Stimulated activated naive CD8-positive, alpha-beta T cell treated with anti-CD3 and anti-CD28 coated beads, Interleukin-15, Interleukin-2, amounts not matched to agents 100 ng/mL and 50 ng/mL, for 24 hours (primary cell): ENCODE data around the gene CDK6.
A peak's percentile ranks its signal among the peaks of the same experiment; 100 is the strongest.

Source experiments
- H3K27ac Mint-ChIP-seq: one replicate; pipeline ENCODE4 v1.8.0; 2021; ENCODE audit warnings: mild to moderate bottlenecking, mixed read lengths
- H3K27me3 Mint-ChIP-seq: one replicate; pipeline ENCODE4 v1.8.0; 2021; ENCODE audit warnings: mixed read lengths
- H3K36me3 Mint-ChIP-seq: one replicate; pipeline ENCODE4 v1.8.0; 2021; ENCODE audit warnings: low read depth, mixed read lengths
- H3K4me1 Mint-ChIP-seq: one replicate; pipeline ENCODE4 v1.8.0; 2021; ENCODE audit warnings: low read depth, mixed read lengths
- H3K4me3 Mint-ChIP-seq: one replicate; pipeline ENCODE4 v1.8.0; 2021; ENCODE audit warnings: mild to moderate bottlenecking, mixed read lengths
- H3K9me3 Mint-ChIP-seq: one replicate; pipeline ENCODE4 v1.8.0; 2021; ENCODE audit warnings: mixed read lengths

CDK6 gene

DNA sequence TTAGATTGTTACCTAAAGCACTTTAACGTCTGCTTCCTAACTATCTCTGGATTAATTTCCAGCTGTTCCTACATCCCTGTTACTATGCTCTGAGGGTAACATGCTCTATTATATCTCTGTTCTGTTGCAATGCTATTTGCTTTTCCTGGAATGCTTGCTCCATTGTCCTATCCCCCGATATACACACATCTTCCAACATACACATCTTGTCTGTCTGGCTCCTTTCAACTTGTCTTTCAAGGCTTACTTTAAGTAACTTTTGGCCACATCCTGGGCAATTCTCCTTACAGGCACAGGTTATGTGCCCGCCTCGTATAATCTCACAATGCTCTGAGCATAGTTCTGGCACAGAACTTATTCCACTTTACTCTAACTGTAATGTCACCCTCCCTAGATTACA, 96.2 kb downstream of the CDK6 start:
- Mint-ChIP-seq H3K4me3 (no peak overlapping the region), H3K9me3 (peaks cover 10% of the 10 kb centered on the region), H3K27ac (no peak overlapping the region), H3K27me3 (no peaks in the 10 kb centered on the region), H3K4me1 (peaks cover 66% of the 10 kb centered on the region), H3K36me3 (peaks cover 75% of the 10 kb centered on the region)

DNA sequence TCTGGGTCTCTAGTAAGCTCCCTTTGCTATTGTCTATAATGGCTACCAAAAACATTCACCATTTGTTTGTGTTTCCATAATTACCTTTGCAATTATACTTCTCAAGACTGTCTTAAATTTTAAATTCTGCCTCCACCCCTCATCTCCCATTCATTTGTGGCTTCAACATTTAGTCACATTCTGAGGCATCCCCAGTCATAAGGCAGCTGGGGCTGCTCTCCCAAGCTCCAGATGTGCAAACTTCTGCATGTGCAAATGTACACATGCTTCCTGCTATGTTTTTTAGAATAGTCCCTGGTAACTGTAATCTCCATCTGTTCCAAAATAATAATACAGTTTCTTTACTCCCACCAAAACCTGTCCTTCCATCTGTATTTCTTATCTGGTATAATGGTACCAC, 97.3 kb downstream of the CDK6 start:
- Mint-ChIP-seq H3K9me3 (peaks cover 8% of the 10 kb centered on the region), H3K4me1 (peaks cover 68% of the 10 kb centered on the region), H3K36me3 (peaks cover 78% of the 10 kb centered on the region), H3K27me3 (no peaks in the 10 kb centered on the region), H3K4me3 (no peak overlapping the region), H3K27ac (no peak overlapping the region)

DNA sequence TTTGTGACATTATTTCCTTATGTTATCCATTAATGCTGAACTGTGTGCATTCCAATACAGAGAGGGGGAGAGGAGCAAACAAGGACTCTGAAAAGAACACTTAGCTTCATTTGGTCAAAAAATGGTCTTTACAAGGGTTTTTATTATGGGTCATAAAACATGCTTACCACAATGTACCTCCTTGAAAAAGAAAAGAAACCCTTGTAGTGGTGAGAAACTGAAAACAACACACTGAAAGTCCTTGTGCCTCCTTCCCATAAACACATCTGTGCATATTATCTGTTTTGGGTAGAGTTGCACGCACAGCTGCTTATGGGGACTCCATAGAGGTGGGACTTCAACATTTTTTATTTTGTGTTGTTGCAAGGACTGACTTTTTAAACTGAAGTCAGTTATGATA, 98.7 kb downstream of the CDK6 start:
- peak overlapping the region; percentile 29 for H3K27ac Mint-ChIP-seq
- H3K4me1 Mint-ChIP-seq = peaks cover 62% of the 10 kb centered on the region
- peaks cover 4% of the 10 kb centered on the region for H3K9me3 Mint-ChIP-seq
- H3K36me3 Mint-ChIP-seq = peaks cover 70% of the 10 kb centered on the region
- no peak overlapping the region for H3K4me3 Mint-ChIP-seq
- H3K27me3 Mint-ChIP-seq = no peaks in the 10 kb centered on the region

DNA sequence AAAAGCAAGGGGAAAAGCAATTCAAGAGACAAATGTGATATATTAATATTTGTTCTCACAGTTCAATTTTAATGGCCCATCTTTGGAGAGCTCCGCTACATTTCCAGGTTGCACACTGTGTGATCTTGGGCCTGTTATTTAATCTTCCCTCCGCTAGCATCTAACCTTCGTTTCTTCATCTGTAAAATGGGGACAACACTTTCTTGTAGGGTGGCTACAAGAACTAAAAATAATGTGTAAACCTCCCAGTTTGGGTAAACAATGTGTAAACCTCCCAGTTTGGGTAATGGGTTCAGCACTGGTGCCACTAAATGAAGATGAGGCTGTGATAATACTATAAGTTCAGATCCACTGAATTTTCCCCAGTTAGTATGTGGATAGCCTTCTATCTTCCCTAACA, 99.5 kb downstream of the CDK6 start:
- no peak overlapping the region for H3K4me3 Mint-ChIP-seq
- H3K27me3 Mint-ChIP-seq = no peaks in the 10 kb centered on the region
- no peak overlapping the region for H3K27ac Mint-ChIP-seq
- peaks cover 73% of the 10 kb centered on the region for H3K36me3 Mint-ChIP-seq
- peaks cover 4% of the 10 kb centered on the region for H3K9me3 Mint-ChIP-seq
- peaks cover 65% of the 10 kb centered on the region for H3K4me1 Mint-ChIP-seq

DNA sequence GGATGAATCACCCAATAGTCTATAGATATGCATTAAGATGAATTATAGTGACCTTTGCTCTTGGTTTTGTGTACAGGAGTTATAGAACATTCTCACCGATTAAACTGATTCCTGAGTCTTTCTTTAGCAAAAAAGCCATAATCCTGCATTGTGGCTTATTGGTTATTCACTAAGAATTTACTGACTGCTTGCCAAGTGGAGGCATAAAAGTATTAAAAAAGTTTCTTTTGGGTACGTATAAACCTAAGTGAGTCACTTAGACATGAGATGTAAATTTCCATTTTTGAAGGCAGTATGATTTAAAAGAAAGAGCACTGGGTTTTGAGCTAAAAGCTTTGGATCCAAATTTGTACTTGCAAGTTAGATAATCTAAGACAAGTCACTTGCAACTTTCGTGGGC, 100.7 kb downstream of the CDK6 start:
- Mint-ChIP-seq H3K27me3 (no peaks in the 10 kb centered on the region), H3K9me3 (peaks cover 4% of the 10 kb centered on the region), H3K36me3 (peaks cover 77% of the 10 kb centered on the region), H3K4me3 (no peak overlapping the region), H3K27ac (no peak overlapping the region), H3K4me1 (peaks cover 72% of the 10 kb centered on the region)

DNA sequence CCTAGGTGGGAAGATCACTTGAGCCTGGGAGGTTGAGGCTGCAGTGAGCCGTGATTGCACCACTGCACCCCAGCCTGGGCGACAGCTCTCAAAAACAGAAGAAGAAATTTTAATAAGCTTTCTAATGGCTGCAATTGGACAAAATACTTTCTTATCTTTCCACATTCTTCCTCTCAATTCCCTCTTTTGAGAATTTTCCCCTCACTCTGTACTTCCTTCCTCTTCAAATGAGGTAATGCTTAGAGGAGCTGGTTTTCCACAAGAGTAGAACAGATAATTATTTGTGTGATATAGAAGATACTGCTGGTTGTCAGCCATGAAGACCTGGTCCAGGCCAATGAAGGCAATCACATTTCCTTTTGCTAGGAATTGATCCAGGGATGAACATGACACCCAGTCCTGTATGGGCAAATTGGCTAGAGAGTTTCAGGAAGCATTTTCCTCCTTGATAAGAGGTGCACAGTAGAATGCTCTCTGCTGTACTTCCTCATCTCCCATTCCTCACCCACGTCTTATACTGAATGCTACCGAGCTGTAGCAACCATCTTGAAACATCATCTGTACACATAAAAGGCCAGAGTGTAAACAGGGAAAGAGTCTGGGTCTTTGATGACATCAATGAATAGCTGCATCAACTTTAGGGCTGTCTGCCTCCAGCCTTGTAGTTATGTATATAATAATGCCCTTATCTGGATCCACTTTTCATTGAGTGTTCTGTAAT, 103.9 kb downstream of the CDK6 start:
- Mint-ChIP-seq H3K27ac (peak overlapping the region; percentile 97), H3K4me3 (peak overlapping the region; percentile 62), H3K36me3 (peaks cover 76% of the 10 kb centered on the region), H3K9me3 (peaks cover 4% of the 10 kb centered on the region), H3K4me1 (peaks cover 75% of the 10 kb centered on the region), H3K27me3 (no peaks in the 10 kb centered on the region)

DNA sequence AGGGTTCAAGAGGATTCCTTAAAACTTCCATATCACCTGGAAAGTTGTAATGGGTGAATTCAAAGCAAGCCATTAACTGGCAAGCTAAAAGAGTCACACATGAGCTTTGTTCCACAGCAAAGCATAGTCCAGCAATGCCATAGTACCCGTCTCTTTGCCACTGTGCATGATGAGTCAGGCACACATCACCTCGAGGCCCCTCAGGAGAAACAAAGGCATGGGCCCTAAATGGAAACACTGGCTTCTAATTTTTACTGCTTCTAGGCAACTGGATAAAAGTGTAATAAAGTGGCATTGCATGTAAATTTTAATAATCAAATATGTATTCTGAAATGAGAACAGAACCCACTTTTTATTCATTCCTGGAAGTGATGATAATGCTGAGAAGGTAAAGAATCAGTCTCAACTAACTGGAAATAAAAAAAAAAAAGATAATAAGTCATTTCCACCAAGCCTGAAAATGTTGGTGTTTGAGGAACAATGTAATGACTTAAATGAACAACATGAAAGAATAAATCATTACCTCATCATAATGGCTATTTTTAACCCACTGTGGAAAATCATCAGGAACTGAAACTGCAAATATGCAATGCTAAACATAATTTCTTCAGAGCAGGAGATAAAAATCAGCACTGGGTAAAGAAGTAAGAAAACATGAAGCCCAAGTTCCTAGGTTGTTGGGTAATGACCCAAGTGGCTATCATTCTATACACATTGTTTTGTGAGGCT, 104.9 kb downstream of the CDK6 start:
- Mint-ChIP-seq H3K9me3 (peaks cover 4% of the 10 kb centered on the region), H3K27me3 (no peaks in the 10 kb centered on the region), H3K4me1 (peaks cover 69% of the 10 kb centered on the region), H3K4me3 (peak overlapping the region; percentile 62), H3K27ac (peak overlapping the region; percentile 97), H3K36me3 (peaks cover 75% of the 10 kb centered on the region)

DNA sequence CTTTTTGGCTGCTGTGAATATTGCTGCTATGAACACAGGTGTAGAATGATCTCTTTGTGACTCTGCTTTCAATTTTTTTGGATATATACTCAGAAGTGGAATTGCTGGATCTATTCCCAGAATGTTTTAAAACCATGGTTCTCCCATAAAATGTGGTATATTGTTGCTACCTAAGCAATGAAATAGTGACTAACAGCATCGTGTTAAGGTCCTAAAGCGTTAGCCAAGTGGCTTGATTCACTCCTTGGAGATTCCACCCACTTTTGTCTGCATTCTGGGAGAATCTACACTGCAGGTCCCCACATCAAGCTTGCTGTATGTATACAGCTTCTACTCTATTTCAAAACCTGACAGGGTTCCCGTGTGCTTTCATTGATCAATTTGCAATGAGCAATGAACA, 105.6 kb downstream of the CDK6 start:
- Mint-ChIP-seq H3K4me3 (peak overlapping the region; percentile 62), H3K36me3 (peaks cover 73% of the 10 kb centered on the region), H3K27me3 (no peaks in the 10 kb centered on the region), H3K4me1 (peaks cover 66% of the 10 kb centered on the region), H3K27ac (peak overlapping the region; percentile 97), H3K9me3 (peaks cover 4% of the 10 kb centered on the region)

DNA sequence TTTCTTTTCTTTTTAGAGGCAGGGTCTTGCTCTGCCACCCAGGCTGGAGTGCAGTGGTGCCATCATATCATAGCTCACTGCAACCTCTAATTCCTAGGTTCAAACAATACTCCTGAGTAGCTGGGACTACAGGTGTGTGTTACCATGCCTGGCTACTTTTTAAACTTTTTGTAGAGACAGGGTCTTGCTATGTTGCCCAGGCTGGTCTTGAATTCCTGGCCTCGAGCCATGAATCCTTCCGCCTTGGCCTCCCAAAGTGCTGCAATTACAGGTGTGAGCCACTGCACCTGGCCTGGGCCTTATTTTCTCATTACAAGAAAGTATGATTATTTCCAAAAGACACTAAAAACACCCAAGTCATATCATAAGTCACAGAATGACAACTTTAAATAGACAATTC, 106.6 kb downstream of the CDK6 start:
- H3K36me3 Mint-ChIP-seq = peaks cover 73% of the 10 kb centered on the region
- H3K4me1 Mint-ChIP-seq = peaks cover 64% of the 10 kb centered on the region
- no peaks in the 10 kb centered on the region for H3K27me3 Mint-ChIP-seq
- peaks cover 4% of the 10 kb centered on the region for H3K9me3 Mint-ChIP-seq
- H3K4me3 Mint-ChIP-seq = peak overlapping the region; percentile 26
- H3K27ac Mint-ChIP-seq = peak overlapping the region; percentile 97

DNA sequence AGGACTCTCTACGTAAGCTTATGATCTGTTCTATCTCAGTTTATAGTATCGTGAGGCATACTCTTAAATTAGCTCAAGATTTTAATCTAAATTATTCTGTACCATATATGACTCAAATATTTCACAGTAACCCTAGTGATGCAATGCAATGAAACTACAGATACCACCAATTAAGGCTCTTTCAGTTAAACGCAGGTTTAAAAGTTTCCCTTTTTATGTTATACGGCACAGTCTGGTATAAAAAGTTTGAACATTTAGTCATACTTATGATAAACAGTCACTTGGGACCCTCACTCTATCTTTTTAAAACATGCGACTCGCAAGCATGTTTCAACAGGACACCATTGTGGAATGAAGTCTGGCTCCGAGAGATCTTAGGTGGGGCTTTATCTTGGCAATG, 107.2 kb downstream of the CDK6 start:
- peaks cover 73% of the 10 kb centered on the region for H3K36me3 Mint-ChIP-seq
- no peak overlapping the region for H3K4me3 Mint-ChIP-seq
- H3K27ac Mint-ChIP-seq = peak overlapping the region; percentile 97

DNA sequence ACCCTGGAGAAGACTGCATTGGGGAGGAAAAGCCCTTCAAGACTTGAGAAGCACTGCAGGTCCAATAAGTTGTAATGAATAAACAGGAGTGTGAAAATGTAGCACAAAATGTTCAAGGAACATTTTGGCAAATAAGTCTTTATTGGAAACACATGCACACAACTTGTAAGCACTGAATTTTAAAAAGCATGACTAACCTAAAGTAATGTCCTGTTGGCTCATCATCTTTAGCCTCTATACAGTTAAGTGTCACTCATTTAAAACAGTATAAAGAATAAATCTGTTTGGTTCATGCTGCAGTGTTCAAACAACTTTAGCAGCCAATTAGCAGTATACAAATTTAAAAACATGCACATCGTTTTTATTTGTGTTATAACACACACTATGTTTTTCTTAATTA, 108.6 kb downstream of the CDK6 start:
- Mint-ChIP-seq H3K36me3 (peaks cover 80% of the 10 kb centered on the region), H3K27ac (no peak overlapping the region), H3K27me3 (no peaks in the 10 kb centered on the region), H3K4me1 (peaks cover 67% of the 10 kb centered on the region), H3K4me3 (no peak overlapping the region), H3K9me3 (no peaks in the 10 kb centered on the region)

More for the DNA sequence above, 107.2 kb downstream of the CDK6 start:
- Mint-ChIP-seq H3K27me3 (no peaks in the 10 kb centered on the region), H3K9me3 (peaks cover 4% of the 10 kb centered on the region), H3K4me1 (peaks cover 61% of the 10 kb centered on the region)

DNA sequence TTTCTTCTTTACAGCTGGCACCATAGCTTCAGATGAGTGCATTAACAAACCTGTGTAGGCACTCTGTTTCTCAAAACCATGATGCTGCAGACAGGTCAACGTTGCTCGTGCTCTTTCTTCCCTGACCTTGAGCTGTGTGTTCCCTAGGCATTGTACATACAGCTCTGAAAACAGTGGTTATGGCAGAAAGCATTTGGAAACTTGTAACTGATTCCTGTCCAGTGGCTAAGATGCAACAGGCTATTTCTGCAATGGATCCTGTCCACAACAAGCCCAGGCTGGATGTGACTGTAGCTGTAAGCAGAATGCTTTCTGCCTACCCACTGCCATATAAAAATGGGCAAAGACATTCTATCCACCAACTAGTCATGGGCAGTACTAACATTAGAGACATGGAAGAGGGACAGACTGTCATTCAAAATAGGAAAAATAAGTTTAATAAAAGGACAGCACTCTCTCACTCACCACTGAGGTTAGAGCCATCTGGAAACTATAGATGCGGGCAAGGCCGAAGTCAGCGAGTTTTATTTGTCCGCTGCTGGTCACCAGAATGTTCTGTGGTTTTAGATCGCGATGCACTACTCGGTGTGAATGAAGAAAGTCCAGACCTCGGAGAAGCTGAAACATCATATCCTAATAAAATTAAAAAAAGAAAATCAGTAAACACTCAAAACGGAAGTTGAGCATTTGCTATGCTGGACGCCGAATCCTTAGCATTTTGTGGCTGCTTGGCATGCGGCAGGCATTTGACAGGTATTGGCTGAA, 111.0 kb downstream of the CDK6 start:
- peaks cover 62% of the 10 kb centered on the region for H3K4me1 Mint-ChIP-seq
- peaks cover 88% of the 10 kb centered on the region for H3K36me3 Mint-ChIP-seq
- no peak overlapping the region for H3K4me3 Mint-ChIP-seq
- H3K27me3 Mint-ChIP-seq = no peaks in the 10 kb centered on the region
- no peaks in the 10 kb centered on the region for H3K9me3 Mint-ChIP-seq
- no peak overlapping the region for H3K27ac Mint-ChIP-seq

DNA sequence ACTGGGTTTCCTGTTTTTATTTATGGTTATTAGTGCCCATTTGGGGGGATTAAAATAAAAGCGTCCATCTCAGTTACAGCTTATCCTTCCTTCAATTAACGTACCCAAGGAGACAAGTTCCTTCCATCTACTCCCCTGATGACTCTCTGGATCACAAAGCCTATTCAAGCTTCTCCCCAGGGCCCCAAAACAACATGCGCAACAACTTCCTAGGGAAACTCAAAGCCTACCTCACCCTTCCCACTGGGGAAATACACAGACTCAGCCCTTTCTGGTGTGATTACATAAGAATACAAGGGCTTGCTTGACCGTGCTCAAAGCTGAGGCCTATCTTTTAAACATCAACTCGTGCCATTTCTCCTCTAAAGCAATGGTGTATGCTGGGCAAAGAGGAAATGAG, 112.4 kb downstream of the CDK6 start:
- Mint-ChIP-seq H3K9me3 (no peaks in the 10 kb centered on the region), H3K4me3 (no peak overlapping the region), H3K36me3 (peaks cover 87% of the 10 kb centered on the region), H3K27ac (peak overlapping the region; percentile 74), H3K27me3 (no peaks in the 10 kb centered on the region), H3K4me1 (peaks cover 60% of the 10 kb centered on the region)

DNA sequence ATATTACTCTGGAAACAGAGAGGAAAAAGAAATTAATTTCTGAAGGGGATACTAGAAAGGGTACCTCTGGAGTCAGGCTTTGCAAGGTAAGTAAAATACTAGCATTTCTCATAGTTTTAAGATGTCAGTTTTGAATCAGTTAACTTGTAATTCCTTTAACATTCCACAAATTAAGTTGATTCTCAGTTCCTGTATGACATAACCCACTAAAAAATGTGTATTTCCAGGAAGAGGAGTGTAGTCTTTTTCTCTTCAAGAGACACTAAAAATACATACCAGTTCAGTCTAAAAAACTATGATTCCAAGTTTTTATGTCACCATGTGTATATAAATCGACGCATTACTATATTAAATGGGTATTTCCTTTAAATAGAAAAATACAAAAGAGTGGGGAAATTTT, 113.2 kb downstream of the CDK6 start:
- H3K27ac Mint-ChIP-seq = no peak overlapping the region
- H3K4me3 Mint-ChIP-seq = no peak overlapping the region
- H3K4me1 Mint-ChIP-seq = peaks cover 60% of the 10 kb centered on the region
- no peaks in the 10 kb centered on the region for H3K9me3 Mint-ChIP-seq
- no peaks in the 10 kb centered on the region for H3K27me3 Mint-ChIP-seq
- peaks cover 88% of the 10 kb centered on the region for H3K36me3 Mint-ChIP-seq

DNA sequence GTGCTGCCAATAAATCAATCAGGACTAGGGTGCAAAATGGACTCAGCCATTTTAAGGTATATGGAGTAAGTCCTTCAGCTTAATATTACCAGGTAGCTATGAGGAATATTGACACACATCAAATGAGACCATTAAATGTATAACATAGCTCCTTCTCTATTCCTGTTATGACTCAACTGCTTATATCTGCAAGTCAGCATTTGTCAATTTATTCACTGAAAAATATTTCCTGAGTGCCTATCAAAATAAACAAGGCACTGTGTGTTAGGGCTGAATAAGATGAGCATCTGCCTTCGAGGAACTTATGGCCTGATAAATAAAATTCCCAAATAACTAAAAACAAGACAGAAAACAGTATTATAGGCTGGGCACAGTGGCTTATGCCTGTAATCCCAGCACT, 113.8 kb downstream of the CDK6 start:
- Mint-ChIP-seq H3K4me3 (no peak overlapping the region), H3K27ac (no peak overlapping the region), H3K27me3 (no peaks in the 10 kb centered on the region), H3K36me3 (peaks cover 91% of the 10 kb centered on the region), H3K9me3 (no peaks in the 10 kb centered on the region), H3K4me1 (peaks cover 65% of the 10 kb centered on the region)
